GM21825 (cell line): Measurements from ENCODE around the gene ATP5PD.
A peak's percentile ranks its signal among the peaks of the same experiment; 100 is the strongest.
"Not testable (repeated sequence)": the region's sequence is repeated elsewhere in the genome, so short reads cannot be mapped to it uniquely, and the experiment has no call there.

Experiments used
- ATAC-seq: cut with Tn5 transposase; IDR thresholded peaks from one replicate; pipeline ENCODE4 v1.9.1; 2021; ENCODE audit warnings: mild to moderate bottlenecking, moderate library complexity; ENCODE audit not compliant: unreplicated experiment

Gene ATP5PD

DNA sequence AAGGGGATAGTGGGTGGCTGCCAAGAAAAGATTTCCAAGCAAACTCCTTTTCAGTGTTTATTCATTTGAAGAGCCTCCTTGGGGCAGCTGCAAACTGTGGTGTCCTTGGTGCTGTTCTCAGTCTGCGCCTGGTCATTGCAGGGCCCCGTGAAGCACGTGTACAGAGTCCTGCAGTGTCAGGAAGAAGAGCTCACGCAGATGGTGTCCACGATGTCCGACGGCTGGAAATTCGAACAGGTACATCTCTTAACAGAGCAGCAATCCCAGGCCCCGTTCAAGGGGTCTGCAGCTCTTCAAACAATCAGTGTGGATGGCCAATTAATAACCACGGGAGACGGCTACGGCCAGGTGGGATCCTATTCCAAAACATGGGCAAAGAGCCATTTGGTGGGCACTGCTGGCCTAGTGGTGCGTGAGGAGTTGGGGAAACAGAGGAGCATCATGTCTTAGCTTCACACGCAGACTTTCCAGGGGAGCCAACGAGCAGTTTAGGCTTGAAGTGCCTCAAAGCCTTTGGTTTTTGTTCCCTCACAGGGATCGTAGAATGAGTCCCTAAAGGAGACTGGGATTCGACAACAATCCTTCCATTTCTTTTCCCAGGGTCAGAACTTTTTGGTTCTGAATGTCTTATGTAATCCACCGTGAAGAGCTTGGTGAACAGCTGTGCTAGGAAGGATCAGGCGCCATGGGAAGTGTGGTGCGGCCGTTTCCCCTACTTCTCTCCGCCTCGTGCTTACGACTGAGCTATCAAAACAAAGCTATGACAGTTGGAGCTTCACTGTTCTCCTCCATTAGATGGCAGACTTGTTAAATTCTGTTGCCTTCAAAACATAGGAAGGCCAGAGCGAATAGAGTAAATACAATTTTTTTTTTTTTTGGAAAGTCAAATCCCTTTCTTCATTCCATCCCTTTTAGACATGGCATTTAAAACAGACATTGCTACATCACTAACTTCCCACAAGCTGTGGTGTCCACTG, 12.9 kb upstream of the ATP5PD start:
- ATAC-seq = no peak

DNA sequence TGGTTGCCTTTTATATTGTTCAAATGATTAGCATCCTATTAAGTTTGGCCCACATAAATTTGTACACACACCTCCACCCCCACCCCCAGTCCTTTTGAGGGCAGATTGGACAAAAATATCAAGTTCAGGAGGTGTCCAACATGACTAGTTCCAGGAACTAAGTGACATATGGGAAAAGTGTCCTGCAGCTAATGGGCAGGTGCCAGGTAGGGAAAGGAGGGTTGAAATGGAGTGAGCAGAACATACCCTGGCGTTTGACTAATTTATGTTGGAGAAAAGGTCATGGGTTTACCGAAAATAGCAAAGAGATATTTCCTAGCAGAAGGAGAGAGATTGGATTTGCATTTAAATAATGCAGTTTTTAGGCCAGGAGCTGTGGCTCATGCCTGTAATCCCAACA, 5.2 kb upstream of the ATP5PD start:
- no peak for ATAC-seq

DNA sequence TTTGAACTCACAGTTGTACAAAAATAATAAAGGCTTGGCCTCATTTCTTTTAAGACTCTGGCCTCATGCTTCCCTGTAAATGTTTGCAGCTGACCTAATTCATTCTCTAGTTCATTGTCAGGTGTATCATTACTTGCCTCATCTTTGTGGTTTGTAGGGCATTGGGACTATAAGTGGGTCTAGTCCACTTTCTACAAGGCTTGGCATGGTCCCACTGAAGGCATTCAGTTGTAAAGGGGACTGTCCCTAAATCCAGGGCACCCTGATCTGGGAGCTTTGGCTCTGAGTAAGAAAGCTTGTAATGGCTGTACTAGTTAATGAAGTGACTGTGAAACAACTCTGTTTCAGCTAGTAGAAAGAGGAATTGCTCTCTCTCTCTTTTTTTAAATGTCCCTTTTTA, 2.9 kb upstream of the ATP5PD start:
- ATAC-seq = no peak

DNA sequence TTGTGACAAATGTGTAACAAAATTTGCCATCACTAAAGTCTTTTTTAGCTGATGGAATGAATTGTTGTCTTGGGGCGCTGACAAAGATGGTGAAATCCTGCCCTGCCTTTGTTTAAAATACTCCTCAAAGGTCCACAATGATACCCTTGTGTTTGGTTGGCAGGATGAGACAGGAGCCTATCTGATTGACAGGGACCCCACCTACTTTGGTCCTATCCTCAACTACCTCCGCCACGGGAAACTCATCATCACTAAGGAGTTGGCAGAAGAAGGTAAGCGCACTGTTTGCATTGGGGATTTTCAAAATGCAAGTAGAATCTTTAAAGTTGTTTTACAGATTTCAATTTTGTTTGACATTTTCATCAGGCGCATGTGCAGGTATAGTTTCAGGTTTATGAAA, 2.3 kb upstream of the ATP5PD start:
- ATAC-seq = no peak

DNA sequence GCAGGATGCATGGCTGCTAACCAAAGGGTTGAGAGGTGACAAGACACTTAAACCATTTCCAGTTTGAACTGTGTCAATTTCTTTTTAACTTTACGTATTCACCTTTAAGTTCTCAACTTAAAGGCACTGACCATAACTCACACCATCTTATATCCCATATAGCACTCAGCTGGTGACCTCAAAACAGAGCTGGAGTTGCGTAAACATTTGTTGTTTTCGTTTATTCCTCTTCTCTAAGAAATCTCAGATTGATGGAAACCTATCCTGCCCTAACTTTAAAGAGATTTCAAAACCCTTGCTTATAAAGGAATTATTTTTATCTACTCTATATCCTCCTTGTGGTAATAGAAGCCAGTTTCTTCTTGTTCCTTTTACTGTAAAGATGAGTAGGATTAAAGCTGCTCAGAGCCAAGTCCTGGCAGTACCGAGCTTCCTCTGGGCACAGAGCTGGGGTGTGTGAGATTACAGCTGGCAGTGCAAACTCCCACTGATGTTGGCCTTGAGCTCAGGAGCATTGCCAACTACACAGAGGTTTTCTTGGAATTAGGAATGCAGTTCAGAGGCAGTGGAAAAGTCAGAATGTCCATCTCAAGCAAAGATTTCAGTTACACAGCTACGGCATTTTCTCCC, 1.6 kb upstream of the ATP5PD start:
- no peak for ATAC-seq

DNA sequence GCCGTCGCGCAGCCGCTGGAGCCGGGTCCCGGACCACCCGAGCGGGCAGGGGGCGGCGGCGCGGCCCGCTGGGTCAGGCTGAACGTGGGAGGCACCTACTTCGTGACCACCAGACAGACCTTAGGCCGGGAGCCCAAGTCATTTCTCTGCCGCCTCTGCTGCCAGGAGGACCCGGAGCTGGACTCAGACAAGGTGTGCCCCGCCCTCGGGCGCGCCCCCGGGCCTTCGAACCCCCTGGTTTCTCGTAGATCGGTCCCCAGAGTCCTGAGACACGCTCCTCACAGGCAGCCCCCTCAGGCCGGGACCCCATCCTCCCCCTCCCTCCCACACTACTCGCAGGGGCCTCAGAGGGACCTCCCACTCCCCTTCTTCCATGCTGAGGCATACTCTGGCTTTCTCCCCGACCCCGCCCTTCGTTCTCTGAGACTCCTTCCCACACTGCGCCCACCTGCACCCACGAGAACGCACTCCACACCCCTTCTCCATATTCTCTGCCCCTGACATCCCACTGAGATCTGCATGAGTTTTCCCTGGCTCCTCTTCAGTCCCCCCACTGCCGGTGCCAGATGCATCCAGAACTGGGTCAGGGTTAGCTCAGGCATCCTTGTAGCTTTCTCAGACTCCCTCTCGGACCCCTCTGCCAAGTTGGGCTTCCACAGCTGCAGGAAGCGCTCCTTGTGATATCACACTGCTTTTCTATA, 779 bp upstream of the ATP5PD start:
- peak; percentile 26 for ATAC-seq

DNA sequence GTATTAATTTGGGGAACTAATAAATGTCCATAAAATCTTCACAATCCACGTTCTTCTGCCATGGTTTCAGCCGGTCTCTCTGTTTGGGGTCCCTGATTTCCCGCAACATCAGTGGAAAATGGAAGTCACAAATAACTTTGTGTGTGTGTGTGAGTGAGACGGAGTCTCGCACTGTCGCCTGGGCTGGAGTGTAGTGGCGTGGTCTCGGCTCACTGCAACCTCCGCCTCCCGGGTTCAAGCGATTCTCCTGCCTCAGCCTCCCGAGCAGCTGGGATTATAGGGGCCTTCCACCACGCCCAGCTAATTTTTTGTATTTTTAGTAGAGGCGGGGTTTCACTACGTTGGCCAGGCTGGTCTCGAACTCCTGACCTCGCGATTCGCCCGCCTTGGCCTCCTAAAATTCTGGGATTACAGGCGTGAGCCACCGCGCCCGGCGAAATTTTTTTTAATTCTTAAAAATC, 793 bp downstream of the ATP5PD start:
- not testable (repeated sequence) for ATAC-seq

DNA sequence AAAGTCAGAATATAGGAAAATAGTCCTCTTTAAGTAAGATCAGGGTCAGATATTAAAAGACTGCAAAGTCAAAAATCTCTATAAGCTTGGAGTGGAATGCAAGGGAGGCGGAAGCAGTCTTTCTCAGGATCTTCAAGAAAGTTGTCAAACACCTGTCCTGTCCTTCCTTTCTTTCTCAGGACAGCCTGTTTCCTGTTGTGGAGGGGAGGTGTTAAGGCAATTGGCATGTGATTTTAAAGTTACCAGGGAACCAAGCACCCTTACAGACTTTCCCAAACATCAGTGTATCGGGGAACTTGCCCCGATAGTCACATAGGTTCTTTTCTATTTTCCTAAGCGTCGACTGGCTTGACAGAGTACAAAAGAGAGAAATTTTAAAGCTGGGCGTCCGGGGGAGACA, 2.1 kb downstream of the ATP5PD start:
- no peak for ATAC-seq

DNA sequence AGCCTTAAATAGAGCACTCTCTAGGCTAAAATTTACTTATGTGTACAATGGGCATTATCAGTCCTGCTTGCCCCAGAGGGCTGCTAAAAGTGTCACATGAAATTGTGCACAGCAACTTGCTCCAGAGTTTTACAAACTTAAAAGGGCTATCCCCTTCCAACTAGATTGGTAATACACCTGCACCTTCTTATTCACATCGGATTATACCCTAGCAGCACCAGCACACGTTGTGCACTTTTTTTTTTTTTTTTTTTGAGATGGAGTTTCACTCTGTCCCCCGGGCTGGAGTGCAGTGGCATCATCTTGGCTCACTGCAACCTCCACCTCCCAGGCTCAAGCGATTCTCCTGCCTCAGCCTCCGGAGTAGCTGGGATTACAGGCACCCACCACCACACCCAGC, 3.0 kb downstream of the ATP5PD start:
- ATAC-seq = not testable (repeated sequence)

DNA sequence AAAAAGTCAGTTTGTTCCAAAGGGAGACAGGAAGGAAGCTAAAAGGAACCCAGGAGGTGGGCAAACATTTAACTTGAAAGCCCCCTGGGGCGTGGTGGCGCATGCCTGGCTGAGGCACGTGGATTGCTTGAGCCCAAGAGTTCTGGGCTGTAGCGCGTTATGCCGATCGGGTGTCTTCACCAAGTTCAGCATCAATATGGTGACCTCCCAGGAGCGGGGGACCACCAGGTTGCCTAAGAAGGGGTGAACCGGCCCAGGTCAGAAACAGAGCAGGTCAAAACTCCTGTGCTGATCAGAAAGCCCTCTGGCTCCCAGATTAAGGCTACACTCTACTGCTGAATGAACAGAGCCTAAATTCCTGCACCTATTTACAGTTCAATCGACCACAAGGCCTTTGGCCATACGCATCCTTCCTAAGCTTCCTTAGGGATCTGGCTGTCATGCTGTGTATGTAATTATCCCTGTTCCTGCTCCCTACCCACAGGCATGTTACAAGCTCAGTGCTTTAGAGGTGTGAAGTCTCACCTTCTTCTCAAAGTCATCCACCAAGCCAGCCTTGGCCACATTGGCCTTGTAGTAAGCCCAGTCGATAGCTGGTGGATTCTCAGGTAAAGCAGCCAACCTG, 5.0 kb downstream of the ATP5PD start:
- ATAC-seq = no peak

DNA sequence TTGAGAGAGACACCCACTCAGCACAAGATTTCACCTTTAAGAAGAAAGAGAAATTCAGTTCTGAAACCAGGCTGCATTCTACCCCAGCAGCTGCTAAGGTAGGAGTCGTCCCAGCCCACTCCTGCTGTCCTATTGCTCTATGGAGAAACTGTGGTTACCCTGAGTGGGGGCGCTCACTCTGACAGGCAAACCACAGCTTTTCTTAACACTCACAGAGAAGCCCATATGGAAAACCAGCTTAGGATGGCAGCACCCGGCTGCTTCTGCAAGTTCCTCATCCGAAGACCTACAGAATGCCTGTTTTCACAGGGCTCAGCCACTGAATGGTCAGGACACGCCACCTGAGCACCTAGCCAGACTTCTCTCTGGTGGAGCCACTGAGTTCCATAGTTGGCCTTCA, 7.5 kb downstream of the ATP5PD start:
- no peak for ATAC-seq

DNA sequence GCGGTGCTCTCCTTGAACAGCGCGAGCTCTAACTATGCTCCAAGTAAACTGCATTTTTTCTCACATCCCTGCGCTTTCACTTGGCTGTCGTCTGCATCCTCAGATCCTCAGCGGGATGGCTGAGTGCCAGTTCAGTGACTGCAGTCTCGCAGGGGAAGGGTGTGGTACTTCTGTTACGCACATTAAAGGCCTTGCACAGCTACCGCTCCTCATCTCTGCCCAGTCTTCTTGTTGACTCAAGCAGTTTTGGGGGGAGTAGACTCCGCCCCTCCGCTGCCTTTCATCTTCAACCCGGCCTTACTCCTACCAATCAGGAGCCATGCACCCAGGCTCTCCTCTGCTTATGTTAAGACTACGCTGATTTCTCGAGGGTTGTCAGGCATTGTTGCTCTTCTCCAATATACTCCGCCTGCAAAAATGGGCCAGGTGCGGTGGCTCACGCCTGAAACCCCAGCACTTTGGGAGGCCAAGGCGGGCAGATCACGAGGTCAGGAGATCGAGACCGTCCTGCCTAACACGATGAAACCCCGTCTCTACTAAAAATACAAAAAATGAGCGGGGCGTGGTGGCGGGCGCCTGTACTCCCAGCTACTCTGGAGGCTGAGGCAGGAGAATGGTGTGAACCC, 10.0 kb downstream of the ATP5PD start:
- no peak for ATAC-seq

DNA sequence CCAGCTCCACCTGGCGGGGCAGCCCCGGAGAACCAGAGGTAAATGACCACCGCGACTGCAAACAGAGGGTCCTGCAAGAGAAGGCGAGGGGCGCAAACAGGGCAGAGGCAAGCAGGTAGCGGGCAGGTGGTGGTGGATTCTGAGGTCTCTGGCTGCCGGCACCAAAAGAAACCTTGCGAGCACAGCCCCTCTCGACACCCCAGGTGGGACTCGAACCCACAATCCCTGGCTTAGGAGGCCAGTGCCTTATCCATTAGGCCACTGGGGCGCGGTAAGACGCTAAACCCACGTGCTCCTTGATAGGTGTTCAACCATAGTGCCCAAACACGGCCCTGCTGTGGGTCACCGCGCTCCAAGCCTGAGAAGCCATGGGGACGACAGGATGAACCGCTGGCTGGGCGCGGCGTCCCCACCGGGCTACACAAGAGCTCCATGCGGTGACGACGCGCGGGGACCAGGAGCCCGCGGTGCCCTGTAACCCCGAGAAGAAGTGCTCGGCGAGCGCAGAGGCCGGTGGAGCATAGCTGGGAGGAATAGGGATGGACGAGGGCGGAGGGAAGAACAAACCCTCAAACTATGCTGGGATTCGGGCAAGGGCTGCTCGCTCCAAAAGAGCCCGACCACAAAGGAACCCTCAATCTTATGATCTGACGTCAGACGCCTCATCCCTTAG, 12.4 kb downstream of the ATP5PD start:
- peak; percentile 57 for ATAC-seq

DNA sequence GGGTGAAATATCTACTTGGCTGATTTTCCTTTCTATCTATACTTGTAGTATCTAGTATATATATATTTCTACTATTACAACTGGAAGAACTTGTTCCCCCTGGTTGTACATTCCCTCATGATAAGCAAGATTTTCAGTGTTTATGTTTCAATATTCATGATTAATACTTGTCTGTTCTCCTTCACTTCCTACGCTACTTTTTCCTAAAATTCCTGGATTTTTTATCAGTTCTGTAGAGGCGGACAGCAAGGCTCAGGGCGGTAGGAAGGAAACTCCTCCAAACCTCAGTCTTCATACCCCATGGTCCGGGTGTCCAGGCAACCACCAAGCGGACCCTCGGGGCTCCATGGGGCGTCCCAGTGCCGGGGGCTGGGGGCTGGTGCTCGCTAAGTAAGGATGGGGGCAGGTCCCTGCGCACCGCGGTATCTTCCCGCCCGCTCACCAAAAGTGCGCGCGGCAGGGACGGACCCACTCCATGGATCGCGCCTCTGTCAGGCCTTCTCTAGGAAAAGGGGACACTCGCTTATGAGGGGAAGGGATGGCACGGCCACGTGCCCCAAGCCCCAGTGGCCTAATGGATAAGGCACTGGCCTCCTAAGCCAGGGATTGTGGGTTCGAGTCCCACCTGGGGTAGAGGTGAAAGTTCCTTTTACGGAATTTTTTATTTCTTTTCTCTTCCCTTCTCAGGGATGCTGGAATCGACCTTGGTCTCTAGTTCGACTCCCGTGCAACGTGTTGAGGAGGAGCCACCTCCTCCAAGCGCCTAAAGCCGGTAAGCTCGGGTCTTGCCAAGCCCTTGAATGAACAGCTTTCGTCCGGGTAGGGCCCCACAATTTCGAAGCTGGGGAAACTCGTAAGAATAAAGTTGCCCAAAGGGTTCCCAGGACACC, 13.2 kb downstream of the ATP5PD start:
- ATAC-seq = peak; percentile 51

DNA sequence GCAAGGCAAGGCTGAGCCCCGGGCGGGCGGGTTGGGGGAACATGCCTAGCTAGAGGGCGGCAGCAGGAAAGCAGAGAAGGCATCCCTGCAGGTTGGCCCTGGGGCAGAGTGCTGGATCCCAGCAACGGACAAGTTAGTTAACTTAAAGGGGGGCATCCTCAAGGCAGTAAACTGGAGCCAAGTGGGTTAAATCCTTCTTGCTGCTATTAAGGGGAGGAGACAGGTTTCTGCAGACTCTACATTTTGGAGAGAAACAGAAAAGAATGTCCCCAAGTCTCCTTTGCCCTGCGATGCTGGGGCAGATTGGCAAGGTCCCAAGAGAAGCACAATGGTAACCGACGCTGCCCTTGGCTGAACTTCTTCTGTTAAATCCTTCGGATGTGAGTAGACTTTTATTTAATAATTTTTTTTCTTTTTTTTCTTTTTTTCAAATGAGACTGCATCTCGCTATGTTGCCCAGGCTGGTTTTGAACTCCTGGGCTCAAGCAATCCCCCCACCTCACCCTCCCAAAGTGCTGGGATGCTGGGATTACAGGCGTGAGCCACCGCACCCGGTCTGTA, 14.0 kb downstream of the ATP5PD start:
- ATAC-seq = no peak

DNA sequence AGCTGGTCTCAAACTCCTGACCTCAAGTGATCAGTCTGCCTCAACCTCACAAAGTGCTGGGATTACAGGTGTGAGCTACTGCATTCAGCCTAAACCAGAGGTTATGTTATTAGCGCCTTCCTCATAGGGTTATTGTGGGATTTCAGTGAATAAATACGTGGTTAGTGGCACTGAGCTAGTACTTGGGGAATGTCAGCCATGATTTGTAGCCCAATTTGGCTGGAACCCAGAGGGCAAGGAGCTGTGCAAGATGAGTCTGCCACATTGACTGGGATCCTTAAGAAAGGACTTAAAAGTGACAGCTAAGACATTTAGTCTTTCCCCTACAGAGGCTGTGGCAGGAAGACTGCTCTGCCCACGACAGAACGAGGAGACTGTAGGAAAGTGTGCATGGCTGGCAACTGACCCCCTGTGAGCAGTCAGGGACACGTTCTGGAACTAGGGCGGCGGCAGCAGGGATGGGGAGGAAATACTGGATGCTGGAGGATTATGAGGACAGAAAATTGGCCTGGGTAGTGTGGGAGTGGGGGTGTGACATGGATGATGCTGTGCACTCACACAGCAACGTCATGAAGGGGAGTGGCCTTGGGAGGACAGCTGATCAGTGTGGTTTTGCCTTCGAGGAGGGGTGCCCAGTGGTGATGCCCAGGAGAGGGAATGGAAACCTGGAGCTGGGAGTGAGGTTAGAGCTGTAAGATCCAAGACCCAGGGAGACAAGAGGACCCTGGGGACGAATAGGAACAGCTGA, 14.6 kb downstream of the ATP5PD start:
- ATAC-seq = peak; percentile 33

DNA sequence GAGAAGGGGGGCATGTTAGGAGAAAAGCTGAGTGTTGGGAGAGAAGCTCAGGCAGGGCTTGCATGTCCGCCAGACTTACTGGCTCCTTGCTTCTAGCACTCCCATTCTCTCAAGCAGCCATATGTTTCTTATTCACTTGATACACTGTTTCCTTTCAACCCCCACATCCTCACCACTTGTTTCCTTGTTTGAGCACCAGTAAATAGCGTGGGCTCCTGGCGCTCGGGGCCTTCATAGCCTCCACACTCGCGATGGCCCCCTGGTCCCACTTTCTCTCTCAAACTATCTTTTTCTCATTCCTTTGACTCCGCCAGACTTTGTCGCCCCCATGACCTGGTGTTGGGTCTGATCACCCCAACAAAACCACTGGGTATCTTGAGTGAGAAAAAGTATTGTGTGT, 16.6 kb downstream of the ATP5PD start:
- no peak for ATAC-seq

DNA sequence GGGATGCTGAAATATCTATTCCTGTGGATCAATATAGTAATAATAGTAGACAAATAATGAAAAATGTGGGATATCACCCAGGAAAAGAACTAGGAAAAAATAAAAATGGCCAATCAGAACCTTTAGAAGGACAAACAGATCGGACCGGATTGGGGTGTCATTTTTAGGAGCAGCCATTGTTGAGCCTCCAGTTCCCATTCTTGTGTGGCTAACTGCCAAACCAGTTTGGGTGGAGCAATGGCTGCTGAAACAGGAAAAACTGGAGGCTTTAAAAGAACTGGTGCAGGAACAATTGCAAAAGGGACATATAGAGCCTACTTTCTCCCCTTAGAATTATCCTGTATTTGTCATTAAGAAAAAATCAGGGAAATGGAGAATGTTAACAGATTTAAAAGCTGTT, 20.1 kb downstream of the ATP5PD start:
- not testable (repeated sequence) for ATAC-seq
